Measurements from ENCODE around the gene TFPI.

The TFPI gene

GRCh38 chr2:187477051-187477450 is 77.2 kb downstream of the TFPI start:
- in situ Hi-C loops (cut with HindIII; ENCODE audit: low pct_ligation_motif_present, low sequenced_read_pairs): no loop called here
- no peak for TF ChIP-seq CTCF (IDR thresholded peaks at IDR 0.05; ENCODE audit: low read depth, low read length, missing control alignments)
- Histone ChIP-seq H3K36me3 (replicated peaks) (peaks cover 51% of the 10 kb centered on the region), H3K4me3 (ENCODE audit: low read depth, low read length) (no peak overlapping the region), H3K27me3 (replicated peaks) (no peaks in the 10 kb centered on the region), H3K27ac (no peak overlapping the region)
- no peak for DNase-seq

- H3K27me3 ChIP-seq (replicated peaks): no peaks in the 10 kb centered on the region
- TF ChIP-seq CTCF (IDR thresholded peaks at IDR 0.05; ENCODE audit: low read depth, low read length, missing control alignments): no peak
- in situ Hi-C loops (cut with HindIII; ENCODE audit: low pct_ligation_motif_present, low sequenced_read_pairs): no loop called here
- H3K4me3 ChIP-seq (ENCODE audit: low read depth, low read length): no peak overlapping the region
- no peak for DNase-seq
- no peak overlapping the region for H3K27ac ChIP-seq
- H3K36me3 ChIP-seq (replicated peaks): peaks cover 52% of the 10 kb centered on the region
Measured at GRCh38 chr2:187475499-187476248, 78.6 kb downstream of the TFPI start.

- no peak for TF ChIP-seq CTCF (IDR thresholded peaks at IDR 0.05; ENCODE audit: low read depth, low read length, missing control alignments)
- DNase-seq: no peak
- Histone ChIP-seq H3K4me3 (ENCODE audit: low read depth, low read length) (no peak overlapping the region), H3K27ac (no peak overlapping the region), H3K36me3 (replicated peaks) (peaks cover 43% of the 10 kb centered on the region), H3K27me3 (replicated peaks) (no peaks in the 10 kb centered on the region)
- in situ Hi-C loops (cut with HindIII; ENCODE audit: low pct_ligation_motif_present, low sequenced_read_pairs): loop anchor here (25.0 kb wide), 1 partner anchor 608 kb away; no protein-coding TSS in a partner anchor
Measured at GRCh38 chr2:187470698-187471097, 83.5 kb downstream of the TFPI start.

- in situ Hi-C loops (cut with HindIII; ENCODE audit: low pct_ligation_motif_present, low sequenced_read_pairs): loop anchor here (25.0 kb wide), 1 partner anchor 607 kb away; no protein-coding TSS in a partner anchor
- no peak for DNase-seq
- no peak overlapping the region for H3K4me3 ChIP-seq (ENCODE audit: low read depth, low read length)
- H3K36me3 ChIP-seq (replicated peaks): peaks cover 41% of the 10 kb centered on the region
- TF ChIP-seq CTCF (IDR thresholded peaks at IDR 0.05; ENCODE audit: low read depth, low read length, missing control alignments): no peak
- no peaks in the 10 kb centered on the region for H3K27me3 ChIP-seq (replicated peaks)
- H3K27ac ChIP-seq: no peak overlapping the region
Measured at GRCh38 chr2:187469538-187469937, 84.7 kb downstream of the TFPI start.

GRCh38 chr2:187468262-187468661 is 86.0 kb downstream of the TFPI start:
- H3K27me3 ChIP-seq (replicated peaks): no peaks in the 10 kb centered on the region
- H3K4me3 ChIP-seq (ENCODE audit: low read depth, low read length): no peak overlapping the region
- no peak for DNase-seq
- in situ Hi-C loops (cut with HindIII; ENCODE audit: low pct_ligation_motif_present, low sequenced_read_pairs): loop anchor here (25.0 kb wide), 1 partner anchor 606 kb away; no protein-coding TSS in a partner anchor
- no peak overlapping the region for H3K27ac ChIP-seq
- H3K36me3 ChIP-seq (replicated peaks): peaks cover 36% of the 10 kb centered on the region
- TF ChIP-seq CTCF (IDR thresholded peaks at IDR 0.05; ENCODE audit: low read depth, low read length, missing control alignments): no peak
